ENCODE measurements around the gene TFAM. TPM values are rescaled to one million over a fixed set of nuclear protein-coding genes. Genes with fewer than 3 reads are reported as not detected.
A peak's percentile ranks its signal among the peaks of the same experiment; 100 is the strongest.

TFAM gene
- total RNA-seq = 10 to 100 TPM in 5 of 6 donors, 1 to 10 TPM in 1; 8.7 to 17.1 (median 13.5) TPM
- 1 to 10 TPM; 2.1 to 5.8 TPM for polyA plus RNA-seq

GRCh38 chr10:58384999-58385783, at the start of gene TFAM:
TSS of gene TFAM (plus strand) at chr10:58385410. CDS start at chr10:58385548, 138 bp downstream.
- Histone ChIP-seq H3K9me3 (no peaks in the 10 kb centered on the region), H3K36me3 (peaks cover 0 to 7% (median 2%) of the 10 kb centered on the region in 3 donors), H3K4me3 (peak within 1 kb of the TSS; percentile 51 to 90 (median 74)), H3K27me3 (no peaks in the 10 kb centered on the region), H3K27ac (peak within 1 kb of the TSS; percentile 60 to 78 (median 65)), H3K4me1 (peaks cover 0 to 10% (median 0%) of the 10 kb centered on the region in 3 donors)
- intact Hi-C loops (cut with DNase I) = no loop called here
- DNase-seq (peak; percentile 91 to 98 (median 93)), FAIRE-seq (no peak), ATAC-seq (peak; percentile 95 to 99 (median 97))
- peak; percentile 14 to 33 (median 22) for TF ChIP-seq CTCF (IDR thresholded peaks at IDR 0.05)
- 0% methylated on average over 55 to 65 of the region's 65 CpGs for WGBS, 2 donors

- Histone ChIP-seq H3K4me1 (peaks cover 0 to 17% (median 13%) of the 10 kb centered on the region in 3 donors), H3K4me3 (peak overlapping the region in 2 of 4 donors; percentile 83 to 99), H3K27ac (no peak overlapping the region), H3K36me3 (no peaks in the 10 kb centered on the region), H3K9me3 (no peaks in the 10 kb centered on the region), H3K27me3 (no peaks in the 10 kb centered on the region)
- ATAC-seq = no peak
- intact Hi-C loops (cut with DNase I) = no loop called here
- TF ChIP-seq CTCF (IDR thresholded peaks at IDR 0.05) = no peak
- 85 to 89% methylated on average over 4 of the region's 4 CpGs for WGBS, 2 donors
- no peak for FAIRE-seq
- DNase-seq = no peak
These were observed 49.0 kb upstream of the TFAM start for GRCh38 chr10:58336242-58336641.

- 88% methylated on average over 4 of the region's 4 CpGs for WGBS, 2 donors
- no peaks in the 10 kb centered on the region for H3K27me3 ChIP-seq
- H3K9me3 ChIP-seq = no peaks in the 10 kb centered on the region
- no peak overlapping the region for H3K4me3 ChIP-seq
- FAIRE-seq (no peak), ATAC-seq (no peak), DNase-seq (no peak)
- H3K27ac ChIP-seq = no peak overlapping the region
- peaks cover 0 to 15% (median 9%) of the 10 kb centered on the region in 3 donors for H3K4me1 ChIP-seq
- intact Hi-C loops (cut with DNase I) = no loop called here
- no peaks in the 10 kb centered on the region for H3K36me3 ChIP-seq
- no peak for TF ChIP-seq CTCF (IDR thresholded peaks at IDR 0.05)
These were observed 43.8 kb upstream of the TFAM start for GRCh38 chr10:58341422-58341821.

GRCh38 chr10:58341947-58342346, 43.3 kb upstream of the TFAM start:
- ATAC-seq (no peak), DNase-seq (no peak), FAIRE-seq (no peak)
- Histone ChIP-seq H3K27ac (no peak overlapping the region), H3K36me3 (no peaks in the 10 kb centered on the region), H3K4me3 (no peak overlapping the region), H3K4me1 (peaks cover 0 to 15% (median 4%) of the 10 kb centered on the region in 3 donors), H3K27me3 (no peaks in the 10 kb centered on the region), H3K9me3 (no peaks in the 10 kb centered on the region)
- no peak for TF ChIP-seq CTCF (IDR thresholded peaks at IDR 0.05)
- intact Hi-C loops (cut with DNase I) = no loop called here
- WGBS, 2 donors = 74 to 88% methylated on average over 1 of the region's 1 CpG

- no peak overlapping the region for H3K4me3 ChIP-seq
- intact Hi-C loops (cut with DNase I) = no loop called here
- H3K4me1 ChIP-seq = peaks cover 0 to 7% (median 2%) of the 10 kb centered on the region in 3 donors
- FAIRE-seq = no peak
- H3K36me3 ChIP-seq = no peaks in the 10 kb centered on the region
- H3K27me3 ChIP-seq = no peaks in the 10 kb centered on the region
- 25 to 41% methylated on average over 1 of the region's 1 CpG for WGBS, 2 donors
- no peak for ATAC-seq
- H3K27ac ChIP-seq = no peak overlapping the region
- no peak for DNase-seq
- no peak for TF ChIP-seq CTCF (IDR thresholded peaks at IDR 0.05)
- H3K9me3 ChIP-seq = no peaks in the 10 kb centered on the region
These were observed 37.2 kb upstream of the TFAM start for GRCh38 chr10:58347967-58348366.

Data from pancreas (tissue), 10 donors.